ENCODE results near the gene CDH4.

CDH4 gene

GRCh38 chr20:61613917-61614705, 362.1 kb downstream of the CDH4 start:
- Histone ChIP-seq H3K27ac (ENCODE audit: low read depth, low read length) (no peak overlapping the region), H3K9me3 (ENCODE audit: control insufficient read depth in 1 of 2, low read length in 2 of 2) (peaks cover 0 to 7% of the 10 kb centered on the region in 2 donors), H3K27me3 (ENCODE audit: control insufficient read depth in 1 of 2, insufficient read depth in 2 of 2, low read length in 2 of 2) (no peaks in the 10 kb centered on the region), H3K36me3 (ENCODE audit: control insufficient read depth in 1 of 2, insufficient read depth in 2 of 2, low read length in 2 of 2) (no peaks in the 10 kb centered on the region), H3K4me1 (ENCODE audit: control insufficient read depth in 1 of 2, insufficient read depth in 2 of 2, low read length in 2 of 2) (no peaks in the 10 kb centered on the region), H3K4me3 (ENCODE audit: low read depth in 1 of 2, low read length in 2 of 2) (no peak overlapping the region), H3K9ac (ENCODE audit: low read depth in 1 of 2, low read length in 2 of 2) (no peak overlapping the region)

DNA sequence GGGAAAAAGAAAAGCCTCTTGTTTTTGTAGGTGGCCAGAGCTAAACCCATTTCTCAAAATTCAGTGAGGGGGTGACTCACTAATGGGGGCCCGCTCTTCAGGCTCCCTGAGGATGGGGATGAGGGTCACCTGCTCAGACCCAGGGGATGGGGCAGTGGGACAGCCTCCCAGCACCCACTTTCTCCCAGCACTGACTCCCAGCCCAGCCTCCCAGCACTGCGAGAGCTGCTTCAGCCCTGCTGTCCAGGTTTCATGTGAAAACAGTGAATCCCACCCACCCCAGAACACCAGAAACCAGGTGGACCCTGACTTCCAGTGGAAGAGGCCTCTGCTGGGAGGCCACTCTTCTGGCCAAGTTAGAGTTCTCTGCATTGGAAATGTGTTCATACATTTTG, 362.6 kb downstream of the CDH4 start:
- Histone ChIP-seq H3K4me3 (ENCODE audit: low read depth in 1 of 2, low read length in 2 of 2) (no peak overlapping the region), H3K36me3 (ENCODE audit: control insufficient read depth in 1 of 2, insufficient read depth in 2 of 2, low read length in 2 of 2) (no peaks in the 10 kb centered on the region), H3K4me1 (ENCODE audit: control insufficient read depth in 1 of 2, insufficient read depth in 2 of 2, low read length in 2 of 2) (no peaks in the 10 kb centered on the region), H3K9me3 (ENCODE audit: control insufficient read depth in 1 of 2, low read length in 2 of 2) (peaks cover 0 to 7% of the 10 kb centered on the region in 2 donors), H3K9ac (ENCODE audit: low read depth in 1 of 2, low read length in 2 of 2) (no peak overlapping the region), H3K27me3 (ENCODE audit: control insufficient read depth in 1 of 2, insufficient read depth in 2 of 2, low read length in 2 of 2) (no peaks in the 10 kb centered on the region), H3K27ac (ENCODE audit: low read depth, low read length) (no peak overlapping the region)

DNA sequence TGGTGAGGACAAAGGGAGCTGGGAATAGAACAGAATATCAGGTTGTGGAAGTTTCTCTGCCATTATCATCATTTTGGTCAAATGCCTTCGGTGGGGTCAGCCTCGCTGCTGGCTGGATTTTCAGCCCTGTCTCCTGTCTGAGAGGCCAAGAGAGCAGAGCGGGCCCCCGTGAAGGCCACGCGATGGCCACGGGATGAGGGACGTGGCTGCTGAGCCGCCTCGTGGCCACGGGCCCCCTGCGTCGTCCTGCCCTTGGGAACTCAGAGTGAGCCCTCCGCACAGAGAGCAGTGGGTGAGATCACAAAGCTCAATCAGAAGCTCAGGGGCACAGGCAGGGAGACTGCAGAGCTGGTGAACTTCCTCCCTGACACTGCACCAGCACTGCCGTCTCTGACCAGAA, 363.7 kb downstream of the CDH4 start:
- Histone ChIP-seq H3K27me3 (ENCODE audit: control insufficient read depth in 1 of 2, insufficient read depth in 2 of 2, low read length in 2 of 2) (no peaks in the 10 kb centered on the region), H3K36me3 (ENCODE audit: control insufficient read depth in 1 of 2, insufficient read depth in 2 of 2, low read length in 2 of 2) (no peaks in the 10 kb centered on the region), H3K4me3 (ENCODE audit: low read depth in 1 of 2, low read length in 2 of 2) (no peak overlapping the region), H3K4me1 (ENCODE audit: control insufficient read depth in 1 of 2, insufficient read depth in 2 of 2, low read length in 2 of 2) (no peaks in the 10 kb centered on the region), H3K27ac (ENCODE audit: low read depth, low read length) (no peak overlapping the region), H3K9ac (ENCODE audit: low read depth in 1 of 2, low read length in 2 of 2) (no peak overlapping the region), H3K9me3 (ENCODE audit: control insufficient read depth in 1 of 2, low read length in 2 of 2) (peaks cover 0 to 7% of the 10 kb centered on the region in 2 donors)

DNA sequence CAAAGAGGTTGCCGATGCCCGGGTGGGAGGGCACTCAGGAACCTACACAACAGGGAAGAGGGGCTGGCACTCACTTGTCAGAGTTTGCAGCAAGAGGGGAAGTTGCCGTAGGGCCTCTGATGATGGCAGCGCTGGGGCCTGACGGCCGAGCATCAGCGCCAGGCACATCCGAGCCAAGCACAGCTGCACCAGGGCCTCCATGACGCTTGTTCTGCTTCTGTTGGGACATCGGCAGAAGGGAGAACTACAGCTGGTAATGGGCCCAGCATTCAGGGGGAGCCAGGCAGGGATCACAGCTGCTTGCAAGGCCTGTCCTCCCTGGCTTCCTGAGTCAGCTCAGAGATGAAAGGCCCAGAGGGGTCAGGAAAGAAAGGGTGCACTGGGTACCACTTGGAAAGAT, 367.7 kb downstream of the CDH4 start:
- Histone ChIP-seq H3K27ac (ENCODE audit: low read depth, low read length) (no peak overlapping the region), H3K4me1 (ENCODE audit: control insufficient read depth in 1 of 2, insufficient read depth in 2 of 2, low read length in 2 of 2) (no peaks in the 10 kb centered on the region), H3K4me3 (ENCODE audit: low read depth in 1 of 2, low read length in 2 of 2) (no peak overlapping the region), H3K36me3 (ENCODE audit: control insufficient read depth in 1 of 2, insufficient read depth in 2 of 2, low read length in 2 of 2) (no peaks in the 10 kb centered on the region), H3K9me3 (ENCODE audit: control insufficient read depth in 1 of 2, low read length in 2 of 2) (no peaks in the 10 kb centered on the region), H3K9ac (ENCODE audit: low read depth in 1 of 2, low read length in 2 of 2) (no peak overlapping the region), H3K27me3 (ENCODE audit: control insufficient read depth in 1 of 2, insufficient read depth in 2 of 2, low read length in 2 of 2) (no peaks in the 10 kb centered on the region)

DNA sequence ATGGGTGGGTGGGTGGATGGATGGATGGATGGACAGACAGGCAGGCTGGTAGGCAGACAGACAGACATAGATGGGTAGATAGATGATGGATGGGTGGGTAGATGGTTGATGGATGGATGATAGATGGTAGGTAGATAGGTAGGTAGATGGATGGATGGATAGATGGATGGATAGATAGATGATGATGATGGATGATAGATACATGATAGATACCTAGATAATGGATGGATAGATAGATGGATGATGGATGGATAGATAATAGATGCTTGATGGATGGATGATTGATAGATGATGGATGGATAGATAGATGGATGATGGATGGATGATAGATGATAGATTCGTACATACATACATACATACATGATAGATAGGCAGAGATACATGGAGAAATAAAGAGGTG, 368.1 kb downstream of the CDH4 start:
- H3K4me3 ChIP-seq (ENCODE audit: low read depth in 1 of 2, low read length in 2 of 2) = no peak overlapping the region
- H3K27ac ChIP-seq (ENCODE audit: low read depth, low read length) = no peak overlapping the region
- no peak overlapping the region for H3K9ac ChIP-seq (ENCODE audit: low read depth in 1 of 2, low read length in 2 of 2)
- H3K4me1 ChIP-seq (ENCODE audit: control insufficient read depth in 1 of 2, insufficient read depth in 2 of 2, low read length in 2 of 2) = no peaks in the 10 kb centered on the region
- H3K9me3 ChIP-seq (ENCODE audit: control insufficient read depth in 1 of 2, low read length in 2 of 2) = no peaks in the 10 kb centered on the region
- no peaks in the 10 kb centered on the region for H3K36me3 ChIP-seq (ENCODE audit: control insufficient read depth in 1 of 2, insufficient read depth in 2 of 2, low read length in 2 of 2)
- no peaks in the 10 kb centered on the region for H3K27me3 ChIP-seq (ENCODE audit: control insufficient read depth in 1 of 2, insufficient read depth in 2 of 2, low read length in 2 of 2)

DNA sequence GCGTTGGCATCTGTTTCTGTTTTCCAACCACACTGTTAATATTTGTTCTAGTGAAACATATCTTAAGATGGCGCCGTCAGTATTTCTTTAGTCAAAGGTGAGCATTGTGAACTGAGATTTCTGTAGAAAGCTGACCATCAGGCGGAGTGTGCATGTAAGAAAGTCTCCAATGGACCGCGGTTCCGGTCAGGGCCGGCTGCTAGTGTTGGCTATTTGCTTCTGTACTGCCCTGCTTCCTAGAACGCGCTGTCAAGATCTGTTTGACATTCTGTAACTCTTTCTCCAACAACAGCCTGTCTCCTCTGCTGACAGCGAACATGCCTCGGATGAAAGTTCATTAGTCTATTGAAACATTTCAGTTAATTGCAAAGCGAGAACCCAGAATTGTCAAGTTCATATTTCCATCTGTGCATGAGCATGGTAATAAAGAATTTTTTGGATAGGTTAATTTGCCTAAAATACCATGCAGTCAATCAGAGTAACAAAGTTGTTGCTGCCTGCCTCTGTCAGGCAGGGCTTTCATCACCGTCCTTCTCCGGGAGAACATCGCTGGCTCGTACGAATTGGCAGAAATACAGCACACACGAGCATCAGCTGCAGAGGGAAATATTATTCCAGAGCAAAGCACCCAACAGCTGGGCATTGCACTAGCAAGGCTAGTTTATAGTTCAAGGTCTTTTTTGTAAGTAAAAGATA, 369.1 kb downstream of the CDH4 start:
- Histone ChIP-seq H3K4me1 (ENCODE audit: control insufficient read depth in 1 of 2, insufficient read depth in 2 of 2, low read length in 2 of 2) (no peaks in the 10 kb centered on the region), H3K4me3 (ENCODE audit: low read depth in 1 of 2, low read length in 2 of 2) (no peak overlapping the region), H3K9ac (ENCODE audit: low read depth in 1 of 2, low read length in 2 of 2) (no peak overlapping the region), H3K9me3 (ENCODE audit: control insufficient read depth in 1 of 2, low read length in 2 of 2) (no peaks in the 10 kb centered on the region), H3K36me3 (ENCODE audit: control insufficient read depth in 1 of 2, insufficient read depth in 2 of 2, low read length in 2 of 2) (no peaks in the 10 kb centered on the region), H3K27me3 (ENCODE audit: control insufficient read depth in 1 of 2, insufficient read depth in 2 of 2, low read length in 2 of 2) (no peaks in the 10 kb centered on the region), H3K27ac (ENCODE audit: low read depth, low read length) (no peak overlapping the region)

DNA sequence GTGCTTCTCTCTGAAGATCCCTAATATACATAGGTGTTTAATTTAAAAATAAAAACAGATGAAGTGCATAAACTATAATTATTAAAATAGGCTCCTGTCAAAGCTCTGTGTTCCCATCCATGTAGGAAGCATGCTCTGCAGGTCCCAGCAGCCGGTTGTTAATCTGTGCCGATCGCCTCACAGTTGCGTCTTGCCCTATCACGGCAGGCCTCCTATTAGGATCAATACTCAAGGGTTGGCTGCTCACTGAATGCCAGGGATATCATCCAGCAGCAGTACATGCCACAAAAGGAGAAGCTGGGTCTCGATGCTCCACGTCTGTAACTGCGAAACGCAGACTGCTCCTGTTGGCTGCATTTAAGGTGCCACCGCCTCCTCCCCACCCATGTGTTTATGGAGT, 369.8 kb downstream of the CDH4 start:
- Histone ChIP-seq H3K4me1 (ENCODE audit: control insufficient read depth in 1 of 2, insufficient read depth in 2 of 2, low read length in 2 of 2) (no peaks in the 10 kb centered on the region), H3K27me3 (ENCODE audit: control insufficient read depth in 1 of 2, insufficient read depth in 2 of 2, low read length in 2 of 2) (no peaks in the 10 kb centered on the region), H3K36me3 (ENCODE audit: control insufficient read depth in 1 of 2, insufficient read depth in 2 of 2, low read length in 2 of 2) (no peaks in the 10 kb centered on the region), H3K9ac (ENCODE audit: low read depth in 1 of 2, low read length in 2 of 2) (no peak overlapping the region), H3K27ac (ENCODE audit: low read depth, low read length) (no peak overlapping the region), H3K4me3 (ENCODE audit: low read depth in 1 of 2, low read length in 2 of 2) (no peak overlapping the region), H3K9me3 (ENCODE audit: control insufficient read depth in 1 of 2, low read length in 2 of 2) (no peaks in the 10 kb centered on the region)

GRCh38 chr20:61623451-61623850, 371.4 kb downstream of the CDH4 start:
- no peaks in the 10 kb centered on the region for H3K36me3 ChIP-seq (ENCODE audit: control insufficient read depth in 1 of 2, insufficient read depth in 2 of 2, low read length in 2 of 2)
- H3K4me1 ChIP-seq (ENCODE audit: control insufficient read depth in 1 of 2, insufficient read depth in 2 of 2, low read length in 2 of 2) = no peaks in the 10 kb centered on the region
- no peak overlapping the region for H3K27ac ChIP-seq (ENCODE audit: low read depth, low read length)
- H3K9ac ChIP-seq (ENCODE audit: low read depth in 1 of 2, low read length in 2 of 2) = no peak overlapping the region
- no peaks in the 10 kb centered on the region for H3K9me3 ChIP-seq (ENCODE audit: control insufficient read depth in 1 of 2, low read length in 2 of 2)
- no peak overlapping the region for H3K4me3 ChIP-seq (ENCODE audit: low read depth in 1 of 2, low read length in 2 of 2)
- H3K27me3 ChIP-seq (ENCODE audit: control insufficient read depth in 1 of 2, insufficient read depth in 2 of 2, low read length in 2 of 2) = no peaks in the 10 kb centered on the region

DNA sequence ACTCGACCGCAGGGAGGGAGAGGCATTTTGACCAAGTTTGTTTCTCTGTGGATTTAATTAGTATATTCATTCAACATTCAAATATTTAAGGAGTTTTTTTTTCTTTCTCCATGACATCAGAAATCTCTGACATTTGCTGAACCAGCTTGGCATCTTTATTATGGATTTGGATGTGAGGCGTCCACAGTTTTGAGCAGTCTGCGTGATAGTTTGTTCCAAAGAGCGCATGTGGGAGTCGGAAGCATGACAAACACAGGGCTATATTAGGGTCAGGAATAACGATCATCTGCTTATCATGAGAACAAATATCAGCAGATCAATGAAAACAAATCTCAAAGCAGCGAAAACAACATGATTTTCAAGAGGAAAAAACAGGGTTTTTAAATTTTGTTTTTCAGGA, 373.2 kb downstream of the CDH4 start:
- Histone ChIP-seq H3K36me3 (ENCODE audit: control insufficient read depth in 1 of 2, insufficient read depth in 2 of 2, low read length in 2 of 2) (no peaks in the 10 kb centered on the region), H3K4me1 (ENCODE audit: control insufficient read depth in 1 of 2, insufficient read depth in 2 of 2, low read length in 2 of 2) (no peaks in the 10 kb centered on the region), H3K27ac (ENCODE audit: low read depth, low read length) (no peak overlapping the region), H3K27me3 (ENCODE audit: control insufficient read depth in 1 of 2, insufficient read depth in 2 of 2, low read length in 2 of 2) (no peaks in the 10 kb centered on the region), H3K4me3 (ENCODE audit: low read depth in 1 of 2, low read length in 2 of 2) (no peak overlapping the region), H3K9ac (ENCODE audit: low read depth in 1 of 2, low read length in 2 of 2) (no peak overlapping the region), H3K9me3 (ENCODE audit: control insufficient read depth in 1 of 2, low read length in 2 of 2) (no peaks in the 10 kb centered on the region)

GRCh38 chr20:61626412-61626811, 374.4 kb downstream of the CDH4 start:
- Histone ChIP-seq H3K27me3 (ENCODE audit: control insufficient read depth in 1 of 2, insufficient read depth in 2 of 2, low read length in 2 of 2) (no peaks in the 10 kb centered on the region), H3K36me3 (ENCODE audit: control insufficient read depth in 1 of 2, insufficient read depth in 2 of 2, low read length in 2 of 2) (no peaks in the 10 kb centered on the region), H3K9ac (ENCODE audit: low read depth in 1 of 2, low read length in 2 of 2) (no peak overlapping the region), H3K4me3 (ENCODE audit: low read depth in 1 of 2, low read length in 2 of 2) (no peak overlapping the region), H3K4me1 (ENCODE audit: control insufficient read depth in 1 of 2, insufficient read depth in 2 of 2, low read length in 2 of 2) (no peaks in the 10 kb centered on the region), H3K9me3 (ENCODE audit: control insufficient read depth in 1 of 2, low read length in 2 of 2) (no peaks in the 10 kb centered on the region), H3K27ac (ENCODE audit: low read depth, low read length) (no peak overlapping the region)
